ENCODE data around the gene PLEKHH3. TPM values are rescaled to one million over a fixed set of nuclear protein-coding genes. Genes with fewer than 3 reads are reported as not detected.

The PLEKHH3 gene
- total RNA-seq, 1 experiment from 2014 or later, result 32.2 TPM

DNA sequence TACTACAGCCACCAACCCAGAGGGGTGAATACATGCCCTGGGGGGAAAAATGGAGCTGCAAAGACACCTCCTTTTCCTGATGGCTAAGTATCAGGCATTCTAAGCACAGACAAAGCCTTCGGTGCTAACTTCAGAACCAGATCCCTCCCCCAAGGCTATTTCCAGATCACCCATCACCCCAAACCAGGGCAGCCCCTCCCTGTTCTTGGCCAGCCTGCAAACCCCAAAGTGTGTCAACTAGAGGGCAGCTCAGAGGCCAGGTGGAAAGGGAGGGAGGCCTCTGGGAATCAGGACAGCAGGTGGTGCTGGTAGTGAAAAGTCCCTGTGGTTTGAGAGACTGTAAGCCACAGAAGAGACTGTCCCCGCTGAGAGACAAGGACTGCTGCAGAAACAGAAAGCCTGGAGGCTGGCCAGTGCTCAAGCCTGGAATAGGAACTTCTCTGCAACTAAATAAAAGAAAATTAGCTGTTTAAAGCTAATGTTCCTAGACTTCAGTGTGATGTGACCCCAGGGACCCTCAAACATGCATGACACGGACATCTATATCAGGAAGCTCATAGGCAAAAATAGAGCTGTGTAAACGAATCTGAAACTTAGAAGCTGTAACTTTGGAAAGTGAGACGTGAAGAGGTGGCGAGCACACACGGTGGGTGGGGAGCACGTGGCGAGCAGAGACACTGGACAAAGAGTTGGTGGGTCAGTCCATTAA lies 58.2 kb downstream of the PLEKHH3 start:
- Histone ChIP-seq H3K36me3 (ENCODE audit: control insufficient read depth, insufficient read depth, low read length) (peaks cover 4% of the 10 kb centered on the region; the same call in 1 of the 2 replicates), H3K9me3 (ENCODE audit: control insufficient read depth, insufficient read depth, low read depth, low read length) (no peaks in the 10 kb centered on the region), H3K27me3 (ENCODE audit: control insufficient read depth, insufficient read depth, low read length) (no peaks in the 10 kb centered on the region), H3K4me1 (ENCODE audit: control insufficient read depth, insufficient read depth, low read length) (peaks cover 7% of the 10 kb centered on the region), H3K27ac (ENCODE audit: low read length) (0 out of 2 replicates have a peak overlapping the region, but pooled peaks have one; percentile 13), H3K4me3 (ENCODE audit: low read depth in 2 of 2, low read length in 2 of 2) (no peak overlapping the region)
- in situ Hi-C loops (cut with HindIII; ENCODE audit: low pct_unique_long_range_greater_than_20kb, low sequenced_read_pairs) (no loop called here), intact Hi-C loops (cut with micrococcal nuclease; ENCODE audit: unreplicated experiment) (no loop called here)
- DNase-seq (ENCODE audit: low read depth, low spot score), result no peak
- BruUV-seq (replicated peaks), result no TSS peak
- ChIA-PET CTCF (interaction anchor here (0.6 to 1.8 kb wide), 3 partner anchors 35 to 62 kb away, joined by 3 to 4 read pairs (median 3); no protein-coding TSS in a partner anchor), POLR2A (interaction anchor here (0.6 kb wide), 1 partner anchor 10 kb away, joined by 4 read pairs; no protein-coding TSS in a partner anchor)
- TF ChIP-seq, protein P1, sequence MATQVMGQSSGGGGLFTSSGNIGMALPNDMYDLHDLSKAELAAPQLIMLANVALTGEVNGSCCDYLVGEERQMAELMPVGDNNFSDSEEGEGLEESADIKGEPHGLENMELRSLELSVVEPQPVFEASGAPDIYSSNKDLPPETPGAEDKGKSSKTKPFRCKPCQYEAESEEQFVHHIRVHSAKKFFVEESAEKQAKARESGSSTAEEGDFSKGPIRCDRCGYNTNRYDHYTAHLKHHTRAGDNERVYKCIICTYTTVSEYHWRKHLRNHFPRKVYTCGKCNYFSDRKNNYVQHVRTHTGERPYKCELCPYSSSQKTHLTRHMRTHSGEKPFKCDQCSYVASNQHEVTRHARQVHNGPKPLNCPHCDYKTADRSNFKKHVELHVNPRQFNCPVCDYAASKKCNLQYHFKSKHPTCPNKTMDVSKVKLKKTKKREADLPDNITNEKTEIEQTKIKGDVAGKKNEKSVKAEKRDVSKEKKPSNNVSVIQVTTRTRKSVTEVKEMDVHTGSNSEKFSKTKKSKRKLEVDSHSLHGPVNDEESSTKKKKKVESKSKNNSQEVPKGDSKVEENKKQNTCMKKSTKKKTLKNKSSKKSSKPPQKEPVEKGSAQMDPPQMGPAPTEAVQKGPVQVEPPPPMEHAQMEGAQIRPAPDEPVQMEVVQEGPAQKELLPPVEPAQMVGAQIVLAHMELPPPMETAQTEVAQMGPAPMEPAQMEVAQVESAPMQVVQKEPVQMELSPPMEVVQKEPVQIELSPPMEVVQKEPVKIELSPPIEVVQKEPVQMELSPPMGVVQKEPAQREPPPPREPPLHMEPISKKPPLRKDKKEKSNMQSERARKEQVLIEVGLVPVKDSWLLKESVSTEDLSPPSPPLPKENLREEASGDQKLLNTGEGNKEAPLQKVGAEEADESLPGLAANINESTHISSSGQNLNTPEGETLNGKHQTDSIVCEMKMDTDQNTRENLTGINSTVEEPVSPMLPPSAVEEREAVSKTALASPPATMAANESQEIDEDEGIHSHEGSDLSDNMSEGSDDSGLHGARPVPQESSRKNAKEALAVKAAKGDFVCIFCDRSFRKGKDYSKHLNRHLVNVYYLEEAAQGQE (IDR thresholded peaks at IDR 0.05; ENCODE audit: insufficient read depth in 1 of 2, low read depth in 2 of 2, low read length in 1 of 2), result no peak
- TF ChIP-seq SIN3A (IDR thresholded peaks at IDR 0.05; ENCODE audit: borderline replicate concordance, insufficient read depth, low read depth, low read length) (no peak), CTCF (IDR thresholded peaks at IDR 0.05) (peak; percentile 18; the same call in 1 of the 2 replicates)
- ATAC-seq, result peak; percentile 93

- no TSS peak for BruUV-seq (replicated peaks)
- peaks cover 7% of the 10 kb centered on the region for H3K4me1 ChIP-seq (ENCODE audit: control insufficient read depth, insufficient read depth, low read length)
- no peaks in the 10 kb centered on the region for H3K27me3 ChIP-seq (ENCODE audit: control insufficient read depth, insufficient read depth, low read length)
- in situ Hi-C loops (cut with HindIII; ENCODE audit: low pct_unique_long_range_greater_than_20kb, low sequenced_read_pairs), result no loop called here
- POLR2A ChIA-PET, result no interaction called here
- peak; percentile 53 for ATAC-seq
- no peaks in the 10 kb centered on the region for H3K9me3 ChIP-seq (ENCODE audit: control insufficient read depth, insufficient read depth, low read depth, low read length)
- CTCF ChIA-PET, result interaction anchor here (0.6 to 1.8 kb wide), 3 partner anchors 36 to 63 kb away, joined by 3 to 4 read pairs (median 3); no protein-coding TSS in a partner anchor
- DNase-seq (ENCODE audit: low read depth, low spot score), result no peak
- no peak for TF ChIP-seq SIN3A (IDR thresholded peaks at IDR 0.05; ENCODE audit: borderline replicate concordance, insufficient read depth, low read depth, low read length)
- TF ChIP-seq TCF7L2 (IDR thresholded peaks at IDR 0.05; ENCODE audit: low read depth, low read length), result no peak
- TF ChIP-seq CTCF (IDR thresholded peaks at IDR 0.05), result no peak
- TF ChIP-seq POLR2AphosphoS5 (IDR thresholded peaks at IDR 0.05; ENCODE audit: low read depth, low read length), result no peak
- TF ChIP-seq, protein P1 (IDR thresholded peaks at IDR 0.05; ENCODE audit: insufficient read depth in 1 of 2, low read depth in 2 of 2, low read length in 1 of 2), result no peak
- peaks cover 4% of the 10 kb centered on the region; the same call in 1 of the 2 replicates for H3K36me3 ChIP-seq (ENCODE audit: control insufficient read depth, insufficient read depth, low read length)
- intact Hi-C loops (cut with micrococcal nuclease; ENCODE audit: unreplicated experiment), result no loop called here
- no peak overlapping the region for H3K4me3 ChIP-seq (ENCODE audit: low read depth in 2 of 2, low read length in 2 of 2)
- H3K27ac ChIP-seq (ENCODE audit: low read length), result peak overlapping the region; percentile 23; the same call in 1 of the 2 replicates
Observed at GRCh38 chr17:42617956-42618431, 58.8 kb downstream of the PLEKHH3 start.
